Right cardiac atrium (tissue), 5 donors: ENCODE measurements around the gene MED27. TPM values are rescaled to one million over a fixed set of nuclear protein-coding genes. Genes with fewer than 3 reads are reported as not detected.
"Not testable (repeated sequence)": the region's sequence is repeated elsewhere in the genome, so short reads cannot be mapped to it uniquely, and the experiment has no call there.

Source experiments
- ATAC-seq, 2 donors: fragments of 200-7000 bp; cut with Tn5 transposase; one replicate each; pipeline versions ENCODE4 v1.8.0 to v1.9.1; 2020; ENCODE audit warnings: moderate library complexity in 2 of 2, mild to moderate bottlenecking in 1 of 2
- DNase-seq, 3 donors: peaks; one replicate each; pipeline ENCODE4 v3.0.0-alpha.2; 2020
- H3K27ac ChIP-seq: one replicate; pipeline ENCODE4 v1.5.1; 2013; ENCODE audit warnings: mild to moderate bottlenecking, low read length, control low read depth, moderate library complexity
- H3K27me3 ChIP-seq: one replicate; pipeline ENCODE4 v1.6.1; 2013; ENCODE audit not compliant: control insufficient read depth, insufficient read depth
- H3K4me1 ChIP-seq: one replicate; pipeline ENCODE4 v1.6.1; 2013; ENCODE audit warnings: low read length; ENCODE audit not compliant: control insufficient read depth, insufficient read depth
- H3K4me3 ChIP-seq: one replicate; pipeline ENCODE4 v1.5.1; 2013; ENCODE audit warnings: low read length, control low read depth
- H3K9me3 ChIP-seq: one replicate; pipeline ENCODE4 v1.6.1; 2013; ENCODE audit warnings: low read length; ENCODE audit not compliant: control insufficient read depth
- WGBS: extraction: QIAGEN DNeasy Blood & Tissue Kit; methylation state at CpG from one replicate; pipeline ENCODE4 v1.1.7; 2013; 5-methylcytosine and 5-hydroxymethylcytosine counted together
- intact Hi-C, 4 donors: fragments of 100-400 bp; cut with DNase I; formaldehyde crosslinking; loops; one replicate each; pipeline versions ENCODE4 v1.11.0 to v1.14.0; 2022 to 2023
- polyA plus RNA-seq: library from polyadenylated mRNA; stranded (reverse); fragments of 200-250 nt; gene quantifications from one replicate; pipeline ENCODE4 v1.2.3, GENCODE V29; 2013
- total RNA-seq, 4 donors: library from RNA; stranded (reverse); fragmentation: NEBNext Ultra II Directional; extraction: Animal tissue kit (Norgen Biotek cat#: 25700); gene quantifications; one replicate each; pipeline ENCODE4 v1.2.1, GENCODE V29; 2021
- donor health status: healthy with polysubstance abuse.
- donor health status: DM: no; HTN: yes; CAD: no.
- donor health status: DM: no; HTN: no; CAD: no.
- donor health status: DM: no; HTN: yes; CAD: no; lungs with severe emphysema.
- donor health status: DM: yes; HTN: yes; CAD: no.

The MED27 gene
- total and polyA plus RNA-seq, 5 donors, result 19.9 to 22.7 (median 21.2) TPM

GRCh38 chr9:132015866-132016265 is 63.8 kb downstream of the MED27 start:
- peaks cover 3% of the 10 kb centered on the region for H3K4me1 ChIP-seq
- 98% methylated on average over 3 of the region's 3 CpGs for WGBS
- no peaks in the 10 kb centered on the region for H3K27me3 ChIP-seq
- no peak overlapping the region for H3K4me3 ChIP-seq
- intact Hi-C loops, result no loop called here
- no peaks in the 10 kb centered on the region for H3K9me3 ChIP-seq
- ATAC-seq, result no peak
- H3K27ac ChIP-seq, result no peak overlapping the region
- DNase-seq, result no peak

DNA sequence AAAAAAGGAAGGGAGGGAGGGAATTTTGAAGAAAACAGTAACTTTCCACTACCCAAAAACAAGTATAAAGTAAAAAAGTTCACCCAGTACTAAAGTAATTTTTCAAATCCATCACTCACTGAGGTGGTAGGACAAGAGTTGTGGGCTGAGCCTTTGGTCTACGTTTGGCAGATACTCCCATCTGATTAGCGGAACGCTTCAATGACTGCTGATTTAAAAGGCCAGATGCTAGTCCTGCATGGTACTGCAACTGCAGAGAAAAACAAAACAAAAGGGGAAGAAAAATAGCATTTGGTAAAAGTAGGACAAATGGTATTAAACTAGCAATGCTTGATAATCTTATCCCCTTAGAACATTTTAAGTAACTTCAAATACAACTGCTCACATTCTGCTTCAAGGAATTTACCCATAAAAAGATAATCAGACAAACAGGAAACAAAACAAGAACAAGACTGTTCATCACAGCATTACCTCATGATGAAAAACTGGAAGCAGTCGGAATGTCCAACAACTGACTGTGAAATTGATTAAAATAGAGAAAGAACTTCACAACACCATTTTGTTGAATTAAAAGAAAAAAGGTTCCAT is 65.4 kb downstream of the MED27 start:
- DNase-seq (no peak), ATAC-seq (no peak)
- H3K27me3 ChIP-seq, result no peaks in the 10 kb centered on the region
- no peak overlapping the region for H3K4me3 ChIP-seq
- H3K9me3 ChIP-seq, result no peaks in the 10 kb centered on the region
- intact Hi-C loops, result no loop called here
- peak overlapping the region; percentile 17 for H3K27ac ChIP-seq
- 46% methylated on average over 4 of the region's 4 CpGs for WGBS
- H3K4me1 ChIP-seq, result peaks cover 3% of the 10 kb centered on the region

DNA sequence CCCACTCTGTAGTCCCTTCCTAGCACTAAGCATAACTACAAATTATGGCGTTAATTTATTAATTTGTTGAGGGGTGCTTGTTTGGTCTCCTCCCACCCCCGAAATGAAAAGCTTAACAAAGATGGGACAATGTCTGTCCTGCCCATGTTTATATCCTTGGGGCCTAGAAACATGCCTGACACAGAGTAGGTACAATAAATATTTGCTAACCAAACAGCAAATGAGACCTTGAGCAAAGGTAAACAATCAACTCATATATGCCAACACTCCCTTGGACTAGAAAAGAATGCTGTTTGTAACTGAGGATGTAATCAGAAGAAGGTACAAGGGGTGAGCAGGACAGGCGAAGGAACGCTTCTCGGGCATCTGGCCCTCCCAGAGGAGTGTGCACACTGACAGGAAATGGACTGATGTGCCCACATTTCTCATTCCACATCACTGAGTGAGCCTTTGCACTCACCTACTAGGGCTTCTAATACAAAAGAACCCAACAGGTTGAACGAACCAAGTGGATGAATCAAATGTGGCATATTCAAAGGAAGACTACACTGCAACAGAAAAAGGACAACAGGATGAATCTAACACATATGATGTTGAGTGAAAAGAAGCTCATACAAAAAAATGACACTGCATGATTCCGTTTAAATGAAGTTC is 66.8 kb downstream of the MED27 start:
- no peak for ATAC-seq
- H3K4me3 ChIP-seq, result no peak overlapping the region
- no peaks in the 10 kb centered on the region for H3K9me3 ChIP-seq
- intact Hi-C loops, result no loop called here
- H3K27ac ChIP-seq, result no peak overlapping the region
- 94% methylated on average over 7 of the region's 7 CpGs for WGBS
- no peaks in the 10 kb centered on the region for H3K27me3 ChIP-seq
- no peak for DNase-seq
- no peaks in the 10 kb centered on the region for H3K4me1 ChIP-seq

- no peaks in the 10 kb centered on the region for H3K27me3 ChIP-seq
- H3K4me1 ChIP-seq, result no peaks in the 10 kb centered on the region
- H3K27ac ChIP-seq, result no peak overlapping the region
- no peaks in the 10 kb centered on the region for H3K9me3 ChIP-seq
- WGBS, result 79% methylated on average over 3 of the region's 3 CpGs
- intact Hi-C loops, result no loop called here
- no peak for DNase-seq
- ATAC-seq, result no peak
- no peak overlapping the region for H3K4me3 ChIP-seq
These were observed 67.8 kb downstream of the MED27 start for GRCh38 chr9:132011896-132012295.

- intact Hi-C loops, result no loop called here
- Histone ChIP-seq H3K27ac (no peak overlapping the region), H3K4me1 (no peaks in the 10 kb centered on the region), H3K27me3 (no peaks in the 10 kb centered on the region), H3K4me3 (no peak overlapping the region), H3K9me3 (no peaks in the 10 kb centered on the region)
- ATAC-seq (no peak), DNase-seq (no peak)
- WGBS, result 94% methylated on average over 2 of the region's 2 CpGs
These were observed 68.4 kb downstream of the MED27 start for GRCh38 chr9:132011309-132011708.

DNA sequence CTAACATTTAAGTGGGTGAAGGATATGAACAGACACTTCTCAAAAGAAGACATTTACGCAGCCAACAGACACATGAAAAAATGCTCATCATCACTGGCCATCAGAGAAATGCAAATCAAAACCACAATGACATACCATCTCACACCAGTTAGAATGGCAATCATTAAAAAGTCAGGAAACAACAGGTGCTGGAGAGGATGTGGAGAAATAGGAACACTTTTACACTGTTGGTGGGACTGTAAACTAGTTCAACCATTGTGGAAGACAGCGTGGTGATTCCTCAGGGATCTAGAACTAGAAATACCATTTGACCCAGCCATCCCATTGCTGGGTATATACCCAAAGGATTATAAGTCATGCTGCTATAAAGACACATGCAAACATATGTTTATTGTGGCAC is 69.5 kb downstream of the MED27 start:
- H3K27me3 ChIP-seq, H3K4me3 ChIP-seq, H3K4me1 ChIP-seq, H3K9me3 ChIP-seq, ATAC-seq, DNase-seq, intact Hi-C loops, H3K27ac ChIP-seq: not testable (repeated sequence)
- WGBS, result 86% methylated on average over 2 of the region's 2 CpGs

GRCh38 chr9:132008855-132009812 is 70.5 kb downstream of the MED27 start:
- intact Hi-C loops, result no loop called here
- 93% methylated on average over 12 of the region's 12 CpGs for WGBS
- Histone ChIP-seq H3K4me1 (no peaks in the 10 kb centered on the region), H3K4me3 (no peak overlapping the region), H3K27ac (no peak overlapping the region), H3K9me3 (no peaks in the 10 kb centered on the region), H3K27me3 (no peaks in the 10 kb centered on the region)
- no peak for DNase-seq
- no peak for ATAC-seq

GRCh38 chr9:132008184-132008803 is 71.4 kb downstream of the MED27 start:
- ATAC-seq (no peak), DNase-seq (no peak)
- no peak overlapping the region for H3K27ac ChIP-seq
- intact Hi-C loops, result no loop called here
- 78% methylated on average over 8 of the region's 8 CpGs for WGBS
- H3K4me3 ChIP-seq, result no peak overlapping the region
- H3K9me3 ChIP-seq, result no peaks in the 10 kb centered on the region
- H3K27me3 ChIP-seq, result no peaks in the 10 kb centered on the region
- no peaks in the 10 kb centered on the region for H3K4me1 ChIP-seq

DNA sequence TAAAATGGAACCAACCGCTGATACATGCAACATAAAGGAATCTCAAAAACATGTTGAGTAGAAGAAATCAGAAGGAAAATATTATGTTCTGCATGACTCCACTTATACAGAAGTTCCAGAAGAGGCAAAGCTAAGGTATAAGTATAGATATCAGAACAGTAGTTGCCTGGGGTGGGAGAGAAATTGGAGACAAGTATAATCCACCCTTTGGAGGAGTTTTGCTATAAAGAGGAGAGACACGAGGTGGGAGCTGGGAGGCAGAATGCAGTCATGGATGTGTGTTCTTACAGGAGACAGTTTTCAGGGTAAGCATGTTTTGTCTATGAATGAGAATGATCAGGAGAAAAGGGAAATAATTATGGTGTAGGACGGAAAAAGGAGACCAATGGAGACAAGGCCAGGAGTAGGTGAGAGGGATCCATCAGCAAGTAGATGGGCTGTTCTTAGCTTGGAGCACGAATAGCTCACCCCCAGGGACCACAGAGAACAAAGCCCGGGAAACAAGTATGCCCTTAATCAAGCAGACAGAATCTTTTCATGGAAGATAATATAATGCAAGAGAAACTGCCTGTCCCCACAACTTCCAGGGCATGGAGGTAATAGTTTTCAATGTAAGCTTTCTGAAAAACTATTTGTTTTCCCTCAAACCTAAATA is 72.2 kb downstream of the MED27 start:
- Histone ChIP-seq H3K27me3 (no peaks in the 10 kb centered on the region), H3K4me1 (no peaks in the 10 kb centered on the region), H3K4me3 (no peak overlapping the region), H3K9me3 (no peaks in the 10 kb centered on the region), H3K27ac (no peak overlapping the region)
- WGBS, result 86% methylated on average over 5 of the region's 5 CpGs
- DNase-seq (no peak), ATAC-seq (no peak)
- intact Hi-C loops, result no loop called here

DNA sequence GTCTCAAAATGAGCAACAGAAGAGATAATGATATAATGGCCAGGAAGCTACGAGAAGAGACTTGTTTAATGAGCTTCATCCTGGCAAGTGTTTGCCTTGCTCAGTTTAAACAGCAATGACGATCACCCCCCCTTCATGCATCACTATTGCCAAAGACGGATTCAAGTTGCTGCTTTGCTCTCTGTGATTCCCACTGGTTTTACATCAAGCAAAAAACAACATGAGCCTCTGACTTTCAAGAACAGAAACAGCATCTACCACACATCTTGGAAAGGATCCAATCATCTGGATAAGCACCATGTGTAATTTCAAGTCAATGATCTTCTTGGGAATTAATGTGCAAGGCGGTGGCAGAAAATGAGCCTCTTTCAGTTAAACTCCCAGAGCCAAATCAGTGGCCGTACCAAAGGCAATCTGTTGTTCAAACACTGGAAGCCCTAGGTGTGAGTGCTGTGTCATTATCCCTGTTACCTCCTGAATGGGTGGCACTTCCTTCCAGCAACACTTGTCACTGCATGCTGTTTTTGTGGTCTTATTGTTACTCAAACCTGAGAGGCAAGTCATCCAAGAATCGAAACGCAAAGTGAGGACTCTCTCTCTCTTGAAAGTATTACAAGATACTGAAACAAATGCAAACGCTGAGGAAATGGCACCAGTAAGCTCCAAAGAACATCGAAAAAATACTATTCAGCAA is 72.8 kb downstream of the MED27 start:
- H3K27me3 ChIP-seq, result no peaks in the 10 kb centered on the region
- no peak overlapping the region for H3K4me3 ChIP-seq
- WGBS, result 73% methylated on average over 9 of the region's 9 CpGs
- no peaks in the 10 kb centered on the region for H3K9me3 ChIP-seq
- no peak for DNase-seq
- no peak overlapping the region for H3K27ac ChIP-seq
- ATAC-seq, result no peak
- H3K4me1 ChIP-seq, result no peaks in the 10 kb centered on the region
- intact Hi-C loops, result no loop called here
